ENCODE data around the gene EVX1.

- TF ChIP-seq CTCF (IDR thresholded peaks at IDR 0.05; ENCODE audit: insufficient read depth, low read length, poor library complexity, severe bottlenecking) (no peak), EZH2phosphoT487 (conservative IDR thresholded peaks at IDR 0.05; ENCODE audit: low read length) (no peak)
These were observed 54.8 kb downstream of the EVX1 start for GRCh38 chr7:27297356-27297755.
